Right lobe of liver (tissue), 4 donors: ENCODE measurements around the gene ZNF768.

Experiments
- CTCF ChIP-seq, 4 donors: fragments of 200-600 bp in 3 of 4; fragments of 450-650 bp in 1 of 4; IDR thresholded peaks; one replicate each; pipeline versions ENCODE4 v1.5.1 to v1.8.0; 2016 to 2022; ENCODE audit warnings: antibody characterized with exemption in 4 of 4, mild to moderate bottlenecking in 2 of 4
- POLR2A ChIP-seq: fragments of 450-650 bp; IDR thresholded peaks from one replicate; pipeline ENCODE4 v1.6.1; 2017; ENCODE audit warnings: antibody characterized with exemption, mild to moderate bottlenecking
- donor health status: DM: no; HTN: no; CAD: no.
- donor health status: DM: no; HTN: no; CAD: no.
- donor health status: DM: no; HTN: yes; CAD: no.

- TF ChIP-seq CTCF (IDR thresholded peaks at IDR 0.05) = no peak
- no peak for TF ChIP-seq POLR2A
Observed at GRCh38 chr16:30556125-30556473, 29.7 kb upstream of the ZNF768 start.
